ENCODE measurements around the gene ATP6V1G3.

DNA sequence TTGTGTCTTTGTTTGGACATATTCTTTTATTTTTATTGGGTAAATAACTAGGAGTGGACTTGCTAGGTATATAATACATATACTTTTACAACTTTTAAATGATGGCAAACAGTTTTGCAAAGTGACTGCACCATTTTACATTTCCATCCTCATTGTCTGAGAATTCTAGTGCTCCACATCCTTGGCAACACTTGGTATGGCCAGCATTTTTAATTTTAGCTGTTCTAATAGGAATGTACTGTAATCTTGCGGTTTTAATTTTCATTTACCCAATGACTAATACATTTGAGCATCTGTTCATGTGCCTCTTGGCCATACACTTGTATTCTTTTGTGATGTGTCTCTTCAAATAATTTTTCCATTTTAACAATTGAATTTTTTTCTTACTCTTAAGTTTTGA, 37.0 kb upstream of the ATP6V1G3 start:
- TF ChIP-seq, protein P1, sequence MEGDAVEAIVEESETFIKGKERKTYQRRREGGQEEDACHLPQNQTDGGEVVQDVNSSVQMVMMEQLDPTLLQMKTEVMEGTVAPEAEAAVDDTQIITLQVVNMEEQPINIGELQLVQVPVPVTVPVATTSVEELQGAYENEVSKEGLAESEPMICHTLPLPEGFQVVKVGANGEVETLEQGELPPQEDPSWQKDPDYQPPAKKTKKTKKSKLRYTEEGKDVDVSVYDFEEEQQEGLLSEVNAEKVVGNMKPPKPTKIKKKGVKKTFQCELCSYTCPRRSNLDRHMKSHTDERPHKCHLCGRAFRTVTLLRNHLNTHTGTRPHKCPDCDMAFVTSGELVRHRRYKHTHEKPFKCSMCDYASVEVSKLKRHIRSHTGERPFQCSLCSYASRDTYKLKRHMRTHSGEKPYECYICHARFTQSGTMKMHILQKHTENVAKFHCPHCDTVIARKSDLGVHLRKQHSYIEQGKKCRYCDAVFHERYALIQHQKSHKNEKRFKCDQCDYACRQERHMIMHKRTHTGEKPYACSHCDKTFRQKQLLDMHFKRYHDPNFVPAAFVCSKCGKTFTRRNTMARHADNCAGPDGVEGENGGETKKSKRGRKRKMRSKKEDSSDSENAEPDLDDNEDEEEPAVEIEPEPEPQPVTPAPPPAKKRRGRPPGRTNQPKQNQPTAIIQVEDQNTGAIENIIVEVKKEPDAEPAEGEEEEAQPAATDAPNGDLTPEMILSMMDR (conservative IDR thresholded peaks at IDR 0.05 in 1 of 2, IDR thresholded peaks at IDR 0.05 in 1 of 2; ENCODE audit: low read depth in 1 of 2, low read length in 2 of 2), result no peak
- no peak for TF ChIP-seq EZH2 (IDR thresholded peaks at IDR 0.05; ENCODE audit: low read length, missing control alignments)

Measured in fibroblast of lung (primary cell).